HL-60/S4 treated with phorbol 12-myristate 13-acetate at 8.2 ng/mL for 4 days and 3 days (cell line): ENCODE results near the gene RP9.

Source experiments
- in situ Hi-C: fragments of 300-500 bp; cut with MboI; formaldehyde crosslinking; loops from 2 replicates; pipeline ENCODE4 v1.15.0; 2022; ENCODE audit warnings: low sequenced_read_pairs

The RP9 gene, protein sequence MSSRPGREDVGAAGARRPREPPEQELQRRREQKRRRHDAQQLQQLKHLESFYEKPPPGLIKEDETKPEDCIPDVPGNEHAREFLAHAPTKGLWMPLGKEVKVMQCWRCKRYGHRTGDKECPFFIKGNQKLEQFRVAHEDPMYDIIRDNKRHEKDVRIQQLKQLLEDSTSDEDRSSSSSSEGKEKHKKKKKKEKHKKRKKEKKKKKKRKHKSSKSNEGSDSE

DNA sequence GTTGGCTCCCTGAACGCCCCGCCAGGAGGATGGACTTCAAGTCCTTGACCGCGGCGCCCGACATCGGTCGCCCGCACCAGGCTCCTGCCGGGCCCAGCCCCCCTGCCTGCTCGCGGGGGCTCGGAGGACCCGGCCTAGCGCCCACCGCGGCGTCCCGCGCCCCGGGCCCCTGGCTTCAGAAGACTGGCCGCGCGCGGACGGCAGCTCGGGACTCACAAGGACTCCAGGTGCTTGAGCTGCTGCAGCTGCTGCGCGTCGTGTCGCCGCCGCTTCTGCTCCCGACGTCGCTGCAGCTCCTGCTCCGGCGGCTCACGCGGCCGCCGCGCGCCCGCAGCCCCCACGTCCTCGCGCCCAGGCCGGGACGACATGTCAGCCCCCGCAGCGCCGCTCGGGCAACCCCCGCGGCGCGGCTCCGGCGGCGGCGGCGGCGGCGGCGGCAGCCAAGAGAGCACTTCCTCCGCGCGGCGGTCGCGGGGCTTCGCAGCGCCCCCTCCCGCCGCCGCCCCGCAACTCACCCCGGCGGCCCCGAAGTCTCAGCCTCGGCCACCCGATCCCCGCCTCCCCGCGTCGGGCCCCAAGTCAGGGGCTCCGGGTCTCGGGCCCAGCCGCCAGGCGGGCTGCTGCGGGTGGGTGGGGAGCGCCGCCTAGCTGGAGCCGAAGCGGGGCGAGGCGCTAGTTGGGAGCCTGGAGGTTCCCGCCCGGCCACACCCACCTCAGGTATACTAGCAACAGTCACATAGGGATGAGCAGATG, at the start of gene RP9:
RP9 (minus strand) TSS at position 400 of the 753 bp plus-strand sequence; CDS start at position 368, 32 bp downstream.
- in situ Hi-C loops: no loop called here

DNA sequence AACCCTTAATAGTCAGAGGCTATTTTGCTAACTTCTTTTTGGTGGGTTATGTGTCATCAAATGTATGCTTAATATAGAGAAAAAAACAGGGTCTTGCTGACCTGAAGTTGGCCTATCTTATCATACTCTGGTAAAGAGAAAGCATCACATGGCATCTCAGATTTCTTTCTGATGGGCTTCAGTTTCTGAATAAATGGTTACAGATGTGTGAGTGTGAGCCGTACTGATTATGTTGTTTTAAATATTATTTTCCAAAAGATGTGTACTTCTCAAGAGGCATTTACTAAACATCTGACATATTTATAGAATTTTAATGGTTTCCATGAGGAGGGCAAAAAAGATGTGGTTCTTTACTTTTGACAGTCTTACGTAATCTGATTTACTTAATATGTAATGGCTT, 48.6 kb upstream of the RP9 start:
- in situ Hi-C loops: no loop called here

DNA sequence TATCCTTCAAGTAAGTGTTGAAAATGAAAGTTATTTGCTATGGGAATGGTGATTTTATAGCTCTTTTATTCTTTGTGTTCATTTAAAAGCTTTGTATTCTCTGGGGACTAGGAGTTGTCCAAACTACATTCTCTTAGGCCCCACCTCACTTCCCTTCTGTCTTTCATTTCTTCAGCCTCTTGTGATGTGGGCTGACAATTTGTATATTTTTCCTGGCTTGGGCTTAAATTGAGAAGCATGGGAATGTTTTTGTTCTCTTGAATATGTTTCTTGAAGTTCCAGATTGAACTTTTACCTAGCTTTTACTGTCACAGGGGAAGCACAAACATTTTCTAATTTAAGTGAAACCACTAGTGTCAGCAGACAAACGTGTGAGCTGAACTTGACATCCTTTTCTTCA, 48.1 kb upstream of the RP9 start:
- in situ Hi-C loops: no loop called here

DNA sequence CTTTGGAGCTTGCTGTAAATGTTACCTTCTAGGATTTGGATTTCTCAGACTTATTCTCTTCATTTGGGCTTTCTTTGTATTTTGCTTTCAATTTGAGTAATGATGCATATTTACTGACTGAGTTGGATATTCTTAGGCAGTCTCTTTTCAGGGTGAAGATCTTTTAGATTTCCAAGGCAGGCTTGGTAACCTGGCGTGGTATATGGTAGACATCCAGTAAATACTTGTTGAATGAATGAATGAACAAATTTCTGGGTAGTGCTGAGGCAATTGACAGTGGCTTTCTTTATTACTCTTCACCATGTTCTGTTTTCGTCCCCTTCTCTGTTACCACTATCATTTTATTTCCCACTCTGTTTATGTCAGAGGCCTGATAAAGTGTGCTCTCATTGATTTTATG, 47.2 kb upstream of the RP9 start:
- in situ Hi-C loops: no loop called here

DNA sequence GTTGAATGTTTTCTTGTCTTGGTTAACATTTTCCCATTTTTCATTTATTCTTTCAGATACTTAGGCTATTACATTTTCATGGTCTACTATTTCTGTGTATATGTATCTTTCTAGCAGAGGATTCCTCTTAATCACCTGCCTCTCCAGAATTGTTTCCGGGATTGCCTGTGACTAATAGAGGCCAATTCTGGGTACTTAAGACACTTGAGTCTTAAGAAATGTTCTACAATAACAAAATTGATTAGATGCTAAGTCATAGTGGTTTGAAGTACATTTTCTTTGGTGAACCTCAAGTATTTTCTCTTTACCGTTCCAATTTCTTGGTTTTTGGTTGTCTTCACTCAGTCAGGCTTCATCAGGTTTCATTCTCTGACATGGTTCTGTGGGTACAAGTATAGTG, 46.6 kb upstream of the RP9 start:
- in situ Hi-C loops: no loop called here

DNA sequence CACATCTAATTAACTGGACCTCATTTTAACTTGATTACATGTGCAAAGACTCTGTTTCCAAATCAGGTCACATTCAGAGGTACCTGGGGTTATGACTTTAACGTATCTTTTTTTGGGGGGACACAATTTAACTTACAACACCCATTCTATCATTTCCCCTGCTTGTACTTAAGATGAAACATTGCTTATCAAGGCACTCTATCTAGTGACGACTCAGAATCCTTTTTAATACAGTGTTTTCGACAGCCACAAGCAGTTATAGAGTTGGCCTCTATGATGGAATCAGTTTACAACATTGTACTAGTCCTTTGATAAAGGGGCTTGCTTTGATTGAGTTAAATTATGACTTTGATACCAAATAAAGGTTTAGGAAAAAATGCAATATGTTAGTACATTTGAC, 42.9 kb upstream of the RP9 start:
- in situ Hi-C loops: no loop called here

DNA sequence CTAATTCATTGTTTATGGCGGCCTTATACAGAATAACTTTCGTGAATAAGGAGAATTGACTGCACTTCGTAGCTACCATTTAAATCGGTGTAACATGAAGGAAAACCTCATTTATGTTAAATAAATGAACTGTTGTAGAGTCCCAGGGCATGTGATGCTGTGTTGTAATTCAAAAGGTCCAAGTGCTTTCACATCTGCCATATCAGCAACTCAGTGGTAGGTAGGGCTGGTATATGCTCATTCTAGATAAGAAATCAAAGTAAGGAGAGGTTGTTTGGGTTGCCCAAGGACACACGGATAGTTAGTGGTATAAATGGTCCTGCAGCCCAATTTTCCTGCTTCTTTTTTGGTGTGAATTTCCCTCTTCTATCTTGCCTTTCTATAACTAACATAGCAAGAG, 36.0 kb upstream of the RP9 start:
- in situ Hi-C loops: no loop called here

DNA sequence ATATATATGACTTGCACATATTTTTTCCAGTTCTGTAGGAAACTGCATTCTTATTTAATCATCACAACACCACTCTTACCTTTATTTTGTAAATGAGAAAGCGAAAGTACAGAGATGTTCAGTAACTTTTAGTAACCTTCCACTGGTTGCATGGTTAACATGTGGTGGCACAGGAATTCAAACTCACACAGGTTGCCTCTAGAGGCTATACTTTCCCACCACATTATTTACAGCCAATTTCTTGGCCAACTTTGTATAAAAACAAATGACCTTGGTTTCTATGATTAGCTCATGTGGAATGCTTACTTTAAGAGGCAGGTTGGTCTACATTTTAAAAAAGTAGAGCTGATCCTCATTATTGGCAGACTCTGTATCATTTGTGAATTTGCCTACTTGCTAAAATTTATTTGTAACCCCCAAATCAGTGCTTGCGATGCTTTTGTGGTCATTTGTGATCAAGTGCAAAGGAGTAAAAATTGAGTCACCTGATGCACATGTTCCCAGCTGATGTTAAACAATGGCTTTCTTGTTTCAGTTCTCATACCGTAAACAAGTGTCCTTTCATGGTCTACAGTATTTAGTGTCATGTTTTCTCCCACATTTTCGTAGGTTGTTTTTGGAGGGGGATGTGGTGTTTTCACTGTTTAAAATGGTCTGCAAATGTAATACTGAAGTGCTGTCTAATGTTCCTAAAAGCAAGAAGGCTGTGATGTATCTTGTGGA, 35.0 kb upstream of the RP9 start:
- in situ Hi-C loops: no loop called here

DNA sequence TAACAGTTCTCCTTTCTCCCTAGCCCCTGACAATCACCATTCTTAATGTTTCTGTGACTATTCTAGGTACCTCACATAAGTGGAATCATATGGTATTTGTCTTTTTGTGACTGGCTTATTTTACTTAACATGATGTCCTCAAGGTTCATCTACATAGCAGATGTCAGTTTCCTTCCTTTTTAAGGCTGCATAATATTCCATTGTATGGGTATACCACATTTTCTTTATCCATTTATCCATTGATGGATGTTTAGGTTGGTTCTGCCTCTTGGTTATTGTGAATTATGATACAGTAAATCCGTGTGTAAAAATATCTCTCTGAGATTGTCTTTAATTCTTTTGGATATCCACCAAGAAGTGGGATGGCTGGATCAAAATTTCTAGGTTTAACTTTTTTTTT, 33.4 kb upstream of the RP9 start:
- in situ Hi-C loops: no loop called here

DNA sequence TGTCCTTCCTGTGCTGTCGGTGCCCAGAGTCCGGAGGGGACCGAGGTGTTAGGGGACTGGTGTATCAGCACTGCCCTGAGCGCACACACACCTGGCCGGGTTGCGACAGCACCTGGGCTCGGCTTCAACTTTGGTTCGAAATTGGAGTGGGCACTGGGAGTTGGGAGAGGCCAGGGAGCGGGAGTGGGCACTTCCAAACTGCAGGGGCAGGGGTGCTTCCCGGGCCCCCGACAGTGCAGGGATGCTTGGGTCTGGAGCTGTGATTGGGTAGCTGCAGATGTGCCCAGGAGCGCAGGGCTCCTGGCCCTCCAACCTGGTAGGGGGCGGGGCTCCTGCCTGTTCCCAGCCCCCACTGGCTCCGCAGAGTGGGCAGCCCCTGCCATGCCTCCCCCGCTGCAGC, 27.9 kb upstream of the RP9 start:
- in situ Hi-C loops: no loop called here

DNA sequence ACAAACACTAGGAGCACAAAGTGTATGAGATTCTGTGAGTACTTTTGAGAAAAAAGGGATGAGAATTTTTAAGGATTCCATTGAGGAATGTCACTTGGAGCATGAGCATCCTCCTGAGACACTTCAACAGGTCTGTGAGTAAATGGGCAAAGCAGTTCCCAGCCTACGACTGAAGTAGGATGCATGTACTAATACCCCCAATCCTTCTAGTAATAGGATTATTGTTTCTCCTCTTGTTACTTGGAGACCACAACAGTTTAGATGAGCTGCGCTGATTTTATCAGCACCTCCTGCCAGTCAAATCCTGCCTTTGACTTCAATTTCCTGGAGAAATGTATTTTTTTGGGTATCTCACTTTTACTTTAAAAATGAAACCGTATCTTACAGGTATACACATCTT, 21.0 kb upstream of the RP9 start:
- in situ Hi-C loops: no loop called here

DNA sequence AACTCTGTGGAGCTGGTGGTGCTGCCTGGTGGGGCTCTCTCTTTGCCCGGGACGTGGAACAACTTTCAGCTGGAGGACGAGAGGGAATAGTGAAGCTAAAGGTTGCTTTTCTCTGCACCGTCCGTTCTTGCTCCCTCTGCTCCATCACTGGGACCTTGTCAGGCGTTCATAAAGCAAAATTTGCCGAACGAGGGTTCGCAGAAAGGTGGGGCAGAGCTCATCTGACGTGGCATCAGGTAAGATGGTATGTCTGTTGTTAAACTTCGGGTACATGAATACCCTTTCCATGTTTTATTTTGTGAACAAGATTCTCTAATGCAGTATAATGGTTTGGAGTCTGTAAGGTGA, 20.6 kb upstream of the RP9 start:
- in situ Hi-C loops: no loop called here

DNA sequence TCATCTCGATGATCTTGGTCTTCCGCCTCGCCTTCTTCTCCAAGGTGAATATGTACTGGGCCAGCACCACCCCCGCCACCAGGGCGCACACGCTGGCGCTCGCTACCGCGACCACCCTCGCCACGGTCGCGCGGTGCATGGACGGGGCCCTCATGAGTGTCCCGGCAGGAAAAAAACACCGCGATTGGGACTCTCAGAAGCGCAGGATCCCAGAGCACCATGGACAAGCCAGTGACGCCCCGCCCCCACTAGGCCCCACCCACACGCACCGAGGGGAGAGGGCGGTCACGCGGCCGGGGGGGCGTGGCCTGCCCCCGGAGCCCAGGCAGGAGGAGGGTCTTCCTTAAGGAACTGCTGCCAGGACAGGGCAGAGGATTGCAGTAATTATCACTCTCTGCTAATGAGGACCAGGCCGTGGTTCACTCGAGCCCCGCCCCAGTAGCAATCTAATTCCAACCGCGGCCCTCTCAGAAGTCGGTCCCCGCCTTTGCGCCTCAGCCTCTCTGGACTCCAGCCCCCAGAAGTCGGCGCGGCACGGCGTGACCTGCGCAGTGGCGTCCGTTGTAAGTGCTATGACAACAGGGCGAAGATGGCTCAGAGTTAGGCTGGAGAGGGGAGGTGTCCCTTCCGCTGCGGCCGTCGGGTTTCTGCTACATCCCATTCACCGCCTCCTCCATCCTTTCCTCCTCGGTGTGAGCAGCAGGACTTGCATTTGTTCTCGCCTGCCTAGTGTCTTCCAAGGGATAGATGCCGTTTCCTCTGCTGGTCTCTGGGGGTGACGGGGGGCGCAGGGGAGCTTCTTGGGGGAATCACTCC, 20.0 kb upstream of the RP9 start, which contains the start of gene BBS9:
BBS9 (plus strand) TSS at position 575 of the 816 bp plus-strand sequence. CDS start 16,689 bp downstream, outside the sequence.
- in situ Hi-C loops: no loop called here

DNA sequence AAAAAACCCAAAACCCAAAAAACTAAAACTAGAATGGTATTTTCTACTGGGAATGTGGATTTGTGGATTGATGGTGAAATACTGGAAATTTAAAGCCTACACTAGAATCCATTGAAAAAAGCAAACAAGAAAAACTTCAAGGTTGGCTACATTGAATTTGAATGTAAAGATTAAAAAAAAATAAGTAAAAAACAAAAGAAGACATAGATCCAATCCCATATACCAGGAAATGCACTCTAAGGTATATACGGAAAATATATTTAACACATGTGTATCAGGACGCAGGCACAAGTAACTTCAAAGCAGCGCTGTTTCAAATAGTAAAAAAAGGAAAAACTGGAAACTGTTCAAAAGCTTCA, 19.4 kb upstream of the RP9 start:
- in situ Hi-C loops: no loop called here

DNA sequence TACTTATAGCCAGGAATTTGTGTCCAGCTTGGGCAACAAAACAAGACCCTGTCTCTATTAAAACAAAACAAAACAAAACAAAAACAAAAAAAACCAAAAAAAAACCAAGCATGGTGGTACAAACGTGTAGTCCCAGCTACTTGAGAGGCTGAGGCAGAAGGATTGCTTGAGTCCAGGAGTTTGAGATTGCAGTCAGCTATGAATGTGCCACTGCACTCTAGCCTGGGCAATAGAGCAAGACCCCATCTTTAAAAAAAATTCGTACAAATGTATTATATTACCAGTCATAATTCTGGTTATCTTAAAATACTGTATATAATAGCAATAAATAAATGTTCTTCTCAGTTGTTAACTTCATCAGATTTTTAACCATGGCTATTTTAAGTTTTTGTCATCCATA, 17.9 kb upstream of the RP9 start:
- in situ Hi-C loops: no loop called here

DNA sequence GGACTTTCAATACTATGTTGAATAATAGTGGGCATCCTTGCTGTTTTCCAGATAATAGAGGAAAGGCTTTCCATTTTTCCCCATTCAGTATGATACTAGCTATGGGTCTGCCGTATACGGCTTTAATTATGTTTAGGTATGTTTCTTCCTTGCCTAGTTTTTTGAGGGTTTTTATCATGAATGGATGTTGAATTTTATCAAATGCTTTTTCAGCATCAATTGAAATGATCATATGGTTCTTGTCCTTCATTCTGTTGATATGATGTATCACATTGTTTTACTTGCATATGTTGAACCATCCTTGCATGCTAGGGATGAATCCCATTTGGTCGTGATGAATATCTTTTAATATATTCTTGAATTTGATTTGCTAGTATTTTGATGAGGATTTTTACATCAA, 9.2 kb upstream of the RP9 start:
- in situ Hi-C loops: no loop called here

DNA sequence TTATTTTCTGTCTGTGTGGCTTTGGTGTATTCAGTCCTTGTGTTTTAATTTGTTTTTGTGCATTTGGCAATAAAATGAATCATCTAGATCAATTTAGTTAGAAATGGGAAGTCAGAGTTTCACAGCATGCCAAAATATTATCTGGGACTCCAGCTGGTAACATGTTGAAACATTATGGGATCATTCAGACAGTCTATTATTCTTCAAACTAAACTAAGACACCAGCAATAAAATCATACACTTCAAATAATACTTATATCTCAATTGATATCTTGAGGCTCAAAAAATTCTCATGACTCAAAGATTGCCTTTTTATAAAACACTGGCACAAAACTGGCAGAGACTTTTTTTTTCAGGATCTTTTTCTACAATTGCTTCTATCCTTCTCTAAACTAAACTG, 5.8 kb upstream of the RP9 start:
- in situ Hi-C loops: no loop called here

DNA sequence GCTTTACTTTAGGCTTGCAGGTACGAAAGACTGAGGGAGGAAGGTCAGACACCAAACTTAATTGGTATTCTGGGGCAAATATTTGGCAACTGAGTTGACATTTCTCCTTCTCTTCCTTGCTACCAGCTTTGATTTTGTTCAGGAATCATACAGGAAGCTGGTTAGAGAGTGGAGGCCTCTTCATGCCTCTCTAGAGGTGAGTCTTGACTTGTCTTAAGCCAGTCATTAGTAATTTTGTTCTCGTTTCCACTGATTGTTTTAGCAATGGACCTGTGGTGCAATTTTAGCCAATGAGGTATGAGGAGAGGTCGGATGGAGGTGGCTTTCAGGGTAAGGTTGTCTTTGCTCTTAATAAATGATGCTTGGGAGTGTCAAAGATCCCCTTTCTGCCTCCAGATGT, 2.4 kb upstream of the RP9 start:
- in situ Hi-C loops: no loop called here

DNA sequence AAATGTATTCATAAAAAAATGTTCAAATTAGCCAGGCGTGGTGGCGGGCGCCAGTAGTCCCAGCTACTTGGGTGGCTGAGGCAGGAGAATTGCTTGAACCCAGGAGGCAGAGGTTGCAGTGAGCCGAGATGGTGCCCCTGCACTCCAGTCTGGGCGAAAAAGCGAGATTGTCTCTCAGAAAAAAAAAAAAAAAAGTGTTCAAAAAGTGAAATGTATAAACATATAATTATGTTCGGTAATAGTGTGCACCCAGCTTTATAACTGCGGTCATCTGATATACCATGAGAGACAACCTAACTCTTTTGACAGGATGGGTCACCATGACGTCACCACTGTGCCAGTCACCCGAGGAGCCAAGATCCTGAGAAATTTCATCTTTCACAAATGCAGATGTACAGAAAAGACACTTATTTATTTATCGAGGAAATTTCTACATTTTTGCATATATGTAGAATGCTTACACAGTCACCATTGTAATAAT, 594 bp upstream of the RP9 start:
- in situ Hi-C loops: no loop called here

DNA sequence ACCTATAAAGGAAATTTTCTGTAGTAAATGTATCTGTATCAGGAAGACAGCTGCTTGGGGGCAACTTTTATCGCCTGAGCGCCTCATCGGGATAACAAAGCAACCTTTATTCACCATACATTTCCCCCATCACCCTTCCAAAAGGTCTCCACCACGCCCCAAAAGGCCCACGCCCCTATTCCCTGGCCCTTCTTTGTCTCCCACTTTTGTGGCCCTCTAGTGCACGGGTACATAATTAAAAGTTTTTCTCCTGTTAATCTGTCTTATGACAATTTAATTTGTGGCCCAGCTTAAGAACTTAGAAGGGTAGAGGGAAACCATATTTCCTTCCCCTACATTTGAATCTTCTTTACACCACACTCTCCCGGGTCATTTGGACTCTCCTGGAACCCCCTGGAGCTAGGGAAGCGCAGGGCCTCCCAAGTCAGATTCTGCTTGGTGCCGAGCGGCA, 625 bp downstream of the RP9 start:
- in situ Hi-C loops: no loop called here
